GM19395 (cell line): Measurements from ENCODE around the gene B4GAT1.
A peak's percentile ranks its signal among the peaks of the same experiment; 100 is the strongest.
"Not testable (repeated sequence)": the region's sequence is repeated elsewhere in the genome, so short reads cannot be mapped to it uniquely, and the experiment has no call there.

Source experiments
- ATAC-seq: cut with Tn5 transposase; IDR thresholded peaks from one replicate; pipeline ENCODE4 v1.9.1; 2021; ENCODE audit warnings: mild to moderate bottlenecking, moderate library complexity; ENCODE audit not compliant: unreplicated experiment

The B4GAT1 gene

DNA sequence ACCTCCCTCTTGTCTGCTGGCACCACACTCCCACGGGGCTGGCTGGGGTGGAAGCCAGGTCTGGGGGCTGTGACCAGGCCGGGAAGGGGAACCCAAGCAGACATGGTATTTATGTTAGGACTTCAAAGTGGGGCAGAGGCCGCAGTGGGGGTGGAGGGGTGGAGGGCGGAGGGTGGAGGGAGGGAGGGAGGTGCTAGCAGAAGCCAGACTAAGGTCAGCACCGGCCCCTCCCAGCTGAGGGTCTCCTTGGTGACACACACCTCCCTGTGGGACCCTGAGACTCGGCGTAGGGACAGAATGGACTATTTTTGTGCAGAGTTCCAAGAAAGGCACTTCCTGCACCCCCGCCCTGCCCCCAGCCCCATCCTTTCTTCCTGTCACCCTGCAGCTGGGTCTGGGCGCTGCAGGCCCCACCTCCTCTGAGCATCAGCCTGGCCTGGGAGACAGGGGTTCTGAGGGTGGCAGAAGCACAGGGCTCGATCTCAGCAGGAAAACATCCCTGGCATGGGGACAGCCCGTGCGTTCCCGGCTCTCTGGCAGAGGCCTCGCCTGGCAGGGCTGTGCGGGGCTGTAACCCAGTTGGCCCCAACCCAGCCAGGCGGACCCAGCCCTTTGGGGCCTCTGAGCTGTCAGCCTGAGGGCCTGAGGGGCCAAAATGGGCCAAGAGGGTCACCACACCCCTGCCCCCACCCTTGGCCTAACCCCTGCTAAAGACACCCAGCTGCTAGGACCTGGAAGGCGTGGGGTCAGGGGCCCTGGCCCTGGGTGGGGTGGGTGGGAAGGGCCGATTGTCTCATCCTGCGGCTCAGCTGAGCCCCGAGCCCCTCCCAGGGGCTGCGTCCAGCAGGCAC, 20.9 kb downstream of the B4GAT1 start:
- no peak for ATAC-seq

DNA sequence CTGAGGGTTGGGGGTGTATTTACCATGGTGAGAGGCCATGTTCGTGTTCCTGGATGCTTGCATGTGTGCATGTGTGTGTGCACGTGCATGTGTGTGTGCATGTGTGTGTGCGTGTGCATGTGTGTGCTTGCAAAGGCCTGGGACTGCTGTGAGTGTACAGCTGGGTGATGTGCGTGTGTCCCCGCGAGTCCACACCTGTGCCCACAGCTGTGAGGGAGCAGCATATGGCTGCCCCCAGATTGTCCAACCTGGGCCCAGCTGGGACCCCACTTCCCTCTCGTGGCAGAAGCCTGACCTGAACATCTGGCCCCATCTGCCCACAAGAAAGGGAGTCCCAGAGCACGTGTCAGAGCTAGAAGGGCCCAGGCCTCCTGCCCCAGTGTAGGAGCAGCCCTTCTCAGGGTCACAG, 22.2 kb downstream of the B4GAT1 start:
- ATAC-seq, result no peak

DNA sequence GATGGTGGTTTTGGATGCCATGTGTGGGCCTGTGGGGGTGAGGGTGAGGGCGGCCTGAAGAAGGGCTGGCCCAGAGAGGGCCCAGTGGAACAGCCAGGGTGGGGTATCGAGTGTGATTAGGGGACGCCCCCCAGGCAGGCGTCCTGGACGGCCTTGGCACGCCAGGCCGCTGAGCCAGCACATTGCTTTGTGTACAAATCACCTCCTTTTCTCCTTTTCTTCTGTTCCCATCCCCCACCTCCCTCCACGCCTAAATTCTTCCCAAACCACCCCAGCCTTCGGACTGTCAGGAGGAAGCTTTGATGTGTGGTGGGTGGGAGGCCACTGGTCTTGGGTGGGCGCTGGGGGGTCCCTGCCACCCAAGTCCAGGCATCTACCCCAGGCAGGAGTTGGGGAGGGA, 22.8 kb downstream of the B4GAT1 start:
- ATAC-seq, result no peak

DNA sequence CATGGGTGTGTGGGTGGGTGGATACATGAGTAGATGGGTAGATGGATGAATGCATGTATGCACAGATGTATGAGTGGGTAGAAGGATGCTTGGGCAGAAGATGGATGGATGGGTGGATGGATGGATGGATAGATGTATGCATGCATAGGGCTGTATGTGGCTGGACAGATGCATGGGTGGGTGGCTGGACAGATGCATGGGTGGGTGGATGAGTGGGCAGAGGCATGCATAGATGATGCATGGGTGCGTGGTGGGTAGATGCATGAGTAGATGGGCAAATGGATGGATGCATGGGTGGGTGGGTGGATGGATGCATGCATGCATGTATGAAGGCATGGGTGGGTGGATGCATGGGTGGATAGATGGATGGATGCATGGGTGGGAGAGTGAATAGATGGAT, 23.7 kb downstream of the B4GAT1 start:
- ATAC-seq, result no peak

DNA sequence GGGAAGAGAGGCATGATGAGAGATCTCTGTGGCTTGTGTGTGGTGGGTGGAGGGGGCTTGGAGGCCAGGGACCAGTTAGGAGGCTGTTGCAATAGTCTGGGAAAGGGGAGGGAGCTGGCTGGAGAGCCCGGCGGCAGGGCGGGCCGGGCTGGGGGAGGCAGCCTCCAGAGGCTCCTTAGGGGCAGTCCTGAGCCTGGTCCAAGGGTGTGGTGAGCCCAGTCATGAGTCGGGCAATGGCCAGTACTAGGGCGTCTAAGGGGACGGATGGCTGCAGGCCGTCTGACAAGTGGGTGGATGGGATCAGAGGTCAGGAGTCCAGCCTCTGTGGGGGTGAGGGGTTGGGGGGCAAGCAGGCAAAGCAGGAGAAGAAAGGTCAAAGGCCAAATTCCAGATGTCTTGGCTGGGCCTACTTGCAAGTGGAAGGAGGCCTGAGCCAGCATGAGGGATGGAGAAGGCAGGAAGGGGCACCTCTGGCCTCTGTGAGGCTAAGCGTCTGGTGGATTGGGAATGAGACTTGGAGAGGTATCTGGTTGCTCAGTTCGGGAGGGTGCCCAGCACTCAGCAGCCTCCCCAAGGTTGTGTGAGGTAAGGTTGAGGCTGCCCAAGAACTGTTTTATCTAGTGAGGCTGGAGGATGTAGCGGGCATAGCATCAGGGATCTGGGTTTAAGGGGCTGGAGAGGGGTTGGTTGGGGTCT, 24.5 kb downstream of the B4GAT1 start:
- no peak for ATAC-seq

DNA sequence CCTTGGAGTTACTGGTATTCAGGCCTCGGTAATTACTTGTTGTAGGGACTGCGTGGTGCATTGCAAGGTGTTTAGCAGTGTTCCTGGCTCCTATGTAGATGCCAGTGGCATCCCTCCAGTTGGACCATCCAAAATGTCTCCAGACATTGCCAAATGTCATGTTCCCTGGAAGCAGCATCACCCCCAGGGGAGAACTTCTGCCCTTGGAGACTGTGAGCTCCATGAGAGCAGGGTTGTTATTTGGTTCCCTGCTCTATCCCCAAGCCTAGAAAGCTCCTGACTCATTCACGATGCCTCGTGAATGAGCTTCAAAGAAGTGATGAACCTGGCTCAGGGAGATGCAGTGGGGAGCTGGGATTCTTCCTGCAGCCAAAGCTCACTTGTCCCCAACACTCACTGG, 25.8 kb downstream of the B4GAT1 start:
- no peak for ATAC-seq

DNA sequence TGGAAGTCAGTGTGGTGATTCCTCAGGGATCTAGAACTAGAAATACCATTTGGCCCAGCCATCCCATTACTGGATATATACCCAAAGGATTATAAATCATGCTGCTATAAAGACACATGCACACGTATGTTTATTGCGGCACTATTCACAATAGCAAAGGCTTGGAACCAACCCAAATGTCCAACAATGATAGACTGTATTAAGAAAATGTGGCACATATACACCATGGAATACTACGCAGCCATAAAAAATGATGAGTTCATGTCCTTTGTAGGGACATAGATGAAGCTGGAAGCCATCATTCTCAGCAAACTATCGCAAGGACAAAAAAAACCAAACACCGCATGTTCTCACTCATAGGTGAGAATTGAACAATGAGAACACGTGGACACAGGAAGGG, 26.7 kb downstream of the B4GAT1 start:
- ATAC-seq, result not testable (repeated sequence)

DNA sequence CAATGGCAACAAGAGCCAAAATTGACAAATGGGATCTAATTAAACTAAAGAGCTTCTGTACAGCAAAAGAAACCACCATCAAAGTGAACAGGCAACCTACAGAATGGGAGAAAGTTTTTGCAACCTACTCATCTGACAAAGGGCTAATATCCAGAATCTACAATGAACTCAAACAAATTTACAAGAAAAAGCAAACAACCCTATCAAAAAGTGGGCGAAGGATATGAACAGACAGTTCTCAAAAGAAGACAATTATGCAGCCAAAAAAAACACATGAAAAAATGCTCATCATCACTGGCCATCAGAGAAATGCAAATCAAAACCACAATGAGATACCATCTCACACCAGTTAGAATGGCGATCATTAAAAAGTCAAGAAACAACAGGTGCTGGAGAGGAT, 27.1 kb downstream of the B4GAT1 start:
- ATAC-seq, result not testable (repeated sequence)

DNA sequence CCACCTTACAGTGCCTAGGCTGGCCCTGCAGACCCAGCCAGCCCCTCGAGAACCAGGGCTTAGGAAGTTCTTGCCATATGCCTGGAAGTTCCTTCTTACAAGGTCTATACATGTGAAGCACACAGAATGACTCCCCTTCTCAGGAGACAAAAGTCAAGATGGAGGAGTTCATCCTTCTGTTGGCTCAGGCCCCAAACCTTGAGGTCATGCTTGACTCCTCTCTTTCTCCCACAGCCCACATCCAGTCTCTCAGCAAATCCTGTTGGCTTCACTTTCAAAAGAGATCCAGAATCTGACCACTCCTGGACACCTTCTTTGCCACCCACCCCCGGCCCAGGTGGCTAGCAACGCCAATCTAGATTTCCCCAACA, 28.8 kb downstream of the B4GAT1 start:
- no peak for ATAC-seq

DNA sequence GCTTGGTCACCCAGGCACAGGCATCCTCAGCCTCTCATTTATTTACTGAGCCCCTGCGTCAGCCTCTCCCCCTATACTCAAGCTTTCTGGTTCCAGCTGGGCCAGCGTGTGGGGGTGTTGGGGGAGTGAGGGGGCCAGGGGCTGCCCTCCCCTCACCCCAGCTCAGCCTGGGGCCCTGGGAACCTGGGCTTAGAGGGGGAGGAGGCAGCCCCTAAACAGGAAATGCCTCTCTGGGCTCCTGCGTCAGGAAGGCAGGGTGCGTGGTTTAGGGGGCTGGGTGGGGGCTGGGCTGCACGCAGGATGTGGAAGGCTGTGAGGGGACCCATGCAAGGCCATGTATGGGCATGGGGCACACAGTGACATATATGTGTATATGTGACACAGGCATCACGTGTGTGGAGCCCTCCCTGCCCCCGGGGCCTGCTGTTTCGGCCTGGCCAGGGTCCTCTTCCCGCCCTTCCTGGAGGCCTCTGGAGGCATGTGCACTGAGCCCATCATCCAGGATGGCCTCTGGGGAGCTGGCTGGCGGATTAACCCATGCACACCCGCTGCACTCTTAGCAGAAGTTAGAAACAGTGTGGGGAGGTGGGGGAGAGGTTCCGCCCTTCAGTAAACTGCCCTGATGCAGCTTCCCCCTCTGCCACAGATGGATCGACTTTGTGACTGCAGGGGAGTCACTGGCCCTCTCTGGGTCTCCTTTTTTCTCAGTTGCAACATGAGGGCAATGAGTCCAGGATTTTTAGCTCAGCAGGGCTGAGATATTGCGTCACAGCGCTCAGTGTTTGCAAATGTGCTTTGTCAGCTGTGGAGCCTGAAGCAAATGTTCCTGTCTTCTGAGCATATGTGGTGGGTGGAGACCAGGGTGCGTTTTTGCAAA, 29.5 kb downstream of the B4GAT1 start:
- ATAC-seq, result no peak

DNA sequence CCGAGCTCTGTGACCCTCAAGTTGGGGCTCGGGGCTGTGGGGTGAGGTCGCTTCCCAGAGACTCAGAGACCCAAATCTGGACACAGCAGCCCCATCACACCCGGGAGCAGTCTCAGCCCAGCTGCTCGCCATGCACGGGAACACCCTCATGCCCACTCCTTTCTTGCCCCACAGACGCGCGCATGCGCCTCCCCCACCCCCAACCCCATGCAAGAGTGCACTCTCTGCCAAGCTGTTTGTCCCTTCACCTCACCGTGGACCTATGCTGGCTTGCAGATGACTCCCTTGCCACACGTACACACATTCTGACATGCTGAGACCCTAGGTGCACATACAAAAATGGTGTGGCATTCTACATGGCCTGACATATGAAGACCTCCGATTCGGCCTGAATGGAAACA, 30.1 kb downstream of the B4GAT1 start:
- ATAC-seq, result no peak

DNA sequence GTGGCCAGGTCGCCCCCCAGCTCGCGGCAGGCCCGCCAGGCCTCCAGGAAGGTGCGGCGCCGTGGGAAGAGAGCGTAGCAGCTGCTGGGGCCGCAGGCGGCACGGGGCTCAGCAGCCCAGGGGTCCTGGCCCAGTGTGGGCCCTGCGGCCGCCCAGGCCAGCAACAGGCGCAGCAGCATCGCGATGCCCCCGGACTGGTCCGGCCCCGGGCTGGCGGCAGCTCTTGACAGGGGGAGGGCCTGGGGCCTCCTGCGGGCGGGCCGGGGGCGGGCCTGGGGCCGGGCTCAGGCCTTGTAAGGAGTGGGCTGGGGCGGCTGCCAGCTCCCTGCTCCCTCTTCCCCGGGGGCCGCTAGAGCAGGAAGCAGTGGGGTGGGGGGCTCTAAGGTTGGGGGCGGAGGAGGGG, 30.6 kb downstream of the B4GAT1 start, which contains the start of gene CD248:
Gene CD248, minus strand, starts transcription at position 196 of the 403 bp plus-strand sequence. Its CDS starts 17 bp downstream, at position 179.
- no peak for ATAC-seq

DNA sequence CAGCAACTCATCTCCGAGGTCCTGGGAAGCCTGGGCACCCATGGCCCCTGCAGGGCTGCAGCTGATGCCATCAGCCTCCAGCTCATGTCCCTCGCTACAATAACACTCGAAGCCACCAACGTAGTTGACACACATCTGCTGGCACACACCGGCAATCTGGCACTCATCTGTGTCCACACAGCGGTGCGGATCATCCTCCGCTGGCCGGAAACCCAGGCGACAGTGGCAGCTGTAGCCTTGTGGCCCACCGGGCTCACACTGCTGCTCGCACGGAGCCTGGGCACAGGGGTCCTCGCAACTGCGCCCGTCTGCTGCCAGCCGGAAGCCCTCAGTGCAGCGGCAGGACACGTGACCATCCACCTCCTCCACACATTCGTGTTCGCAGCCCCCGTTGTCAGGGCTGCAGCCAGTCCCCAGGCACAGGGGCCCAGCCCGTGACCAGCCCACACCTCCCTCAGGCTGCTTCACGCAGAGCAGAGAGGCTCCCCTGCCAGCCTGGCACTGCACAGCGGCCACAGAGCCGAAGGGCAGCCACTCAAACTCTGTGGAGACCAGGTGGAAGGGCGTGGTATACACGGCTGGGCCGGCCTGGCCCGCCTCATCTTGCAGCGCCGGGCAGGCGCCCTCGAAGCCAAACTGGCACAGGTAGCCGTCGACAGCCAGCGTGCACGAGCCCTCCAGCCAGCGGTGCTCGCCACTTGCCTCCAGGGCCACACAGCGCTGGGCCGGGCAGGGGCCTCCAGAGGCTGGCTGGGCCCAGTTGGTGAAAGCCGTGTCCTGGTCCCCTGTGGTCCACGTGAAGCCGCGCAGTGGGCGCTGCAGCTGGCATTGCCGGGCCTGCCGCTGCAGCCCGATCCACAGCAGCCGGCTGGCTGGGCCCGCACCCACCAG, 31.3 kb downstream of the B4GAT1 start:
- ATAC-seq, result no peak

DNA sequence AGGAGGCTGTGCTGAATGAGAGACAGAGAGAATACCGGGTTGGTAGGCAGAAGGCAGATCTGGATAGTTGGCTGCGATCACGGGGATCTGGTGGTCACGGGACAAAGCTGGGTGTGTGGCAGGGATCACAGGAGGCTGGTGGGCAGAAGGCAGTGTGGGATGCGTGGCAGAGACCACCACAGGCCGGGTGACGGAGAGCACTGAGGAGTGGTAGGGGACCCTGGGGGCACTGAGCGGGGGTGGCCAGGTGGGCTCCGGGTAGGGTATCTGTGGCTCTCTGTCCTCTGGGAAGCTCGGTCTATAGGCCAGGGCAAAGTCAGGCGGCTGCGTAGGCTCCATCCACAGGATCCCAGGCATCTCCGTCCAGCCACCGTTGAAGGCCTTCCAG, 31.9 kb downstream of the B4GAT1 start:
- ATAC-seq, result no peak

DNA sequence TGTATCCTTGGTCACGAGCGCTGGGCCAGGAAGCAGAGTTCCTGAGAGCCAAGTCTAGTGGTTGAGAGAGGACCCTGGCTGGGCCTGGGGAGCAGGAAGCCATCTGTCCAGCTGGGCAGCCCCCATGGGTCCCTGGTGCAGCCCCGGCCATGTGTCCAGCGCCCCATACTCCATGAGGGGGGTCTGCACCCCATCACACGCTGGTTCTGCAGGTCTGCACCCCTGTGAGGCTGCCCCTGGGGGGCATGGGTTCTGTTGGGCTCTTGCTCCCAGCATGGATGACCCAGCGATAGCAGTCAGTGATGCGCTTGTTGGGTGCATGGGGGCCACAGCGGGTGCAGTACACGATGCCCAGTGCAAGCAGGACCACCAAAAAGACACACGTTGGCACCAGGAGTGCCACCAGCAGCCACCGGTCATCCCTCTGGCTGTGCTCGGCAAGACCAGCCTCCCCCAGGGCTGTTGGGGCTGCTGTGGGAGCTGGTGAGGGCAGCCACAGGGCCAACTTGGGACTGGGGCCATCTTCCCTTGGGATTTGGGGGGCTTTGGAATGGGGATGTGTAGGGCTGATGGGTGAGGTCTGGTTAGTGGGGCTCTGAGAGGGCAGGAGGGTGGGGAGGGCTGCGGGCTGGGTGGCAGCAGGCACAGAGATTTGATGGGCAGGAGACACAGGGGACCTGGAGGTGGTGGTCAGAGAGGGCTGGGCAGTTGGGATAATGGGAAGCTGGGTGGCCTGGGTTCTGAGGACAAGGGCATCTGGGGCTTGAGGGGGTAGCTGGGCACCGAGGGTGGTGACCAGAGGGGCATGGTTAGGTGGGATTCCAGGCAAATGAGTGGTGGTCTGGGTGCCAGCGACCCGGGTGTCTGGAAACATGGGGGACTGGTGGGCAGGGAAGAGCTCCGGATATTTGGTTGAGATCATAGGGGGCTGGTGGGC, 32.6 kb downstream of the B4GAT1 start:
- no peak for ATAC-seq

DNA sequence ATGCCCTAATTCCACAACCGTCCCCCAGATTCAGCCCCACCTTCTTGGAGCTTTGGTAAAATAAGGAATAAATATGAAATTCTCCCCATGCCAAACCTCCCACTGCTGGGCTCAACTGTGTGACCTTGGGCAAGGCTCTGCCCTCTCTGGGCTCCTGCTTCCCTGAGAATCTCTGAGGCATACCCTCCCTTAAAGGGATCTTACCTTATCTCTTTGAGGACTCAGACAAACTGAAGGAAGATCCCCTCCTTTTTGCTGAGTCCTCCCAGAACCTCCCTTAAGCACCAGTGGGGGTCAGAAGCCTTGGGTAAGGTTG, 33.3 kb downstream of the B4GAT1 start:
- ATAC-seq, result no peak

DNA sequence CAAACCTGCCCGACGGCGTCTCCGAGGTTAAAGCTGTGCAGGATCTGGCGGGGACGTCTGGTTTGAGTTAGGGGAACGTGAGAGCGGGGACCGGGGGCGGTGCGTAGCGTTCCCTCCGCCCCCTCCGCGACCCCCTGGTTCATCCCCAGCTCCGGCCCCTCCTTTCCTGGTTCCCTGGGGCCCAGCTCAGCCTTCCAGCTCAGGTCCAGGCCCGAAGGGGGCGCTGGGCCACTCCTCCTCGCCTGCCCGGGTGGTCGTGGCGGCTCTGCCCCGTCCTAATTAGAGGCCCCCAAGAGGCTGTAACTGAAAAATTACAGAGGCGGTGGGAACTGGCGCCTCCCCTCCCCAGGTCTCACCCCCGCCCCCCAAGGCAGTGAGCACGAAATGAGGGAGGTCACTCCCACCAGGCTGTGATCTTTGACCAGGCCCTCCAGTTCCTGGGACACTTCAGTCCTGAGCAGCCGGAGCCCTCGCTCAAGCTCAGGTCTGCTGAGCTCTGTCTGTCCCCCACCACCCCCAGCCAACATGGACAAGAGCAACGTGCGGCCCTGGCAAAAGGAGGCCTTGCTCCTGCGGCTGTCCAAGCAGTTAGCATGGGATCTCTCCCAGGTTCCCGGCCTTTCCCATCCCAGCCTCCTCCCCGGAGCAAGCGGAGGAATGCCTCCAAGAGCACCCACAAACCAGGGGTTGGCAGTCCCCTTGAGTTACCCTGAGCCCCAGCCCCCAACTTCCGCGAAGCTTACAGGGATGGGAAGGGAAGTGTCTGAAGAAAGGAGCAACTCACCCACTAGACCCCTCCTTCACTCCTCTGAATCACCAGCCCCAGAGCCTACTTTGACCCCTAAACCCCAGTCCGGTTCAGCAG, 33.9 kb downstream of the B4GAT1 start:
- ATAC-seq, result no peak

DNA sequence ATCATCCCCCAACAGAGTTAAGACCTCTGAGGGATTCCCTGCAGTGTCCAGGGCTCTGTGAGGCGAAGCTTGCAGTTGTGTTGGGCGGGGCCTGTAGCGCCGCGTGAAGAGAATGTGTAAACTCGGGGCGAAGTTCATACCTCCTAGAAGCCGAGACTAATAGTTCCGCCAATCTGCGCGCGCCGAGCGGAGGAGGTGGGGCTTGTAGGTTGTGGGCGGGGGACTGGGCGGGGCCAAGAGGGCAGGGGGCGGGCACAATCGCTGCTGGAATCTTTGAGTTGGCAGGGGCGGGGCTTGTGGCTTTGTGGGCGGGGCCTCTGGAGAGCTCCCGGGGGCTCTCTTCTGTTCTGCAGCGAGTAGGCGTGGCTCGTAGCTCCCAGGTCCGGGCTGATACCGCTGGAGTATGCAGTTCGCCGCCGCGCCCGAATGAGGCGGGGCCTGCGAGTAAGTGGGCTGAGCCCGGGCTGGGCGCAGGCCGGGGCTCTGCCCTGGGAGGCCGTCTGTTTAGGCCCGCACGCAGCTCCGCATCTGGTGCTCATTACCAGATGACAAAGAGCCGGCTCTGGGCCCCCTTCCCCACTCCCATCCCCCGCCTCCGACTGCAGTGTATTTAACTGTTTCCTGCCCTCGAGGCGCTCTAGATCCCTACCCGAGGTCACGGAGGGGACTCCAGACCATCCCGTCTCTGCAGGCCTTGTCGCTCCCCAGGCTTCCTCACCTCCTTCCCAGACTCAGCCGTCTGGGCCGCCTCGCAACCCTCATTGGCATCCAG, 34.7 kb downstream of the B4GAT1 start:
- peak; percentile 45 for ATAC-seq
